H1 (cell line): ENCODE results near the gene TSC1.

ENCODE experiments used
- EP300 ChIP-seq, 2 experiments: IDR thresholded peaks; 1 replicate in 1 of 2; 2 replicates in 1 of 2; pipeline ENCODE4 v1.6.1; 2011 to 2012; ENCODE audit warnings: low read depth in 2 of 2, low read length in 2 of 2, mild to moderate bottlenecking in 2 of 2, borderline replicate concordance in 1 of 2, inconsistent platforms in 1 of 2, moderate library complexity in 1 of 2
- SRF ChIP-seq: IDR thresholded peaks from 2 replicates; pipeline ENCODE4 v1.6.1; 2011; ENCODE audit warnings: mild to moderate bottlenecking, low read depth, low read length, moderate library complexity

- TF ChIP-seq SRF = no peak
- no peak for TF ChIP-seq EP300 (IDR thresholded peaks at IDR 0.05; ENCODE audit: borderline replicate concordance in 1 of 2, low read depth in 2 of 2, low read length in 2 of 2)
These were observed 52.0 kb downstream of the TSC1 start for GRCh38 chr9:132892400-132892799.
